ENCODE results near the gene LY6G5C. TPM values are rescaled to one million over a fixed set of nuclear protein-coding genes. Genes with fewer than 3 reads are reported as not detected.
A peak's percentile ranks its signal among the peaks of the same experiment; 100 is the strongest.

LY6G5C gene
- total RNA-seq, 1 experiment from 2014 or later: not detected

GRCh38 chr6:31639449-31639861 lies 41.4 kb downstream of the LY6G5C start:
- Histone ChIP-seq H3K9me3 (no peaks in the 10 kb centered on the region), H3K4me3 (no peak overlapping the region), H3K27me3 (no peaks in the 10 kb centered on the region), H3K36me3 (peaks cover 21% of the 10 kb centered on the region)
- peak; percentile 29 for DNase-seq

DNA sequence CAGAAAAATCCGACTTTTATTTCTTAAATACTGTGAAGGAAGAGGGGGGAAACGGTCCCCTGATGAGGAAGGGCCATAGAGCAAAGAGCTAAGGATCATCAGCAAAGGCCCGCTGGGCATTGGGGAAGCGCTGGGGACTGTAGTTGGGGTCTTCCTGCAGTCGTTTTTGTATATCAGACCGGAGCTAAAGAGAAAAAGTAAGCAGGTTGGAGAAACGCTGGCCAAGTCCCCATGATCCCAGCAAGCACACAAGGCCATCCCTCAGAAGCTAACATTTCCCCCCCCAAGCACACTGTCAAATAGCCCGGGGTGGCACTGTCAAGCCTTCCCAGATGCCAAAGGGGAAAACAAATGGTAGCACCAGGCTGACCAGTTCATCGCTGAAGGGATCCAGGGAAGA lies 41.8 kb downstream of the LY6G5C start:
- no peak for DNase-seq
- peaks cover 23% of the 10 kb centered on the region for H3K36me3 ChIP-seq
- no peaks in the 10 kb centered on the region for H3K27me3 ChIP-seq
- no peaks in the 10 kb centered on the region for H3K9me3 ChIP-seq
- H3K4me3 ChIP-seq: no peak overlapping the region

DNA sequence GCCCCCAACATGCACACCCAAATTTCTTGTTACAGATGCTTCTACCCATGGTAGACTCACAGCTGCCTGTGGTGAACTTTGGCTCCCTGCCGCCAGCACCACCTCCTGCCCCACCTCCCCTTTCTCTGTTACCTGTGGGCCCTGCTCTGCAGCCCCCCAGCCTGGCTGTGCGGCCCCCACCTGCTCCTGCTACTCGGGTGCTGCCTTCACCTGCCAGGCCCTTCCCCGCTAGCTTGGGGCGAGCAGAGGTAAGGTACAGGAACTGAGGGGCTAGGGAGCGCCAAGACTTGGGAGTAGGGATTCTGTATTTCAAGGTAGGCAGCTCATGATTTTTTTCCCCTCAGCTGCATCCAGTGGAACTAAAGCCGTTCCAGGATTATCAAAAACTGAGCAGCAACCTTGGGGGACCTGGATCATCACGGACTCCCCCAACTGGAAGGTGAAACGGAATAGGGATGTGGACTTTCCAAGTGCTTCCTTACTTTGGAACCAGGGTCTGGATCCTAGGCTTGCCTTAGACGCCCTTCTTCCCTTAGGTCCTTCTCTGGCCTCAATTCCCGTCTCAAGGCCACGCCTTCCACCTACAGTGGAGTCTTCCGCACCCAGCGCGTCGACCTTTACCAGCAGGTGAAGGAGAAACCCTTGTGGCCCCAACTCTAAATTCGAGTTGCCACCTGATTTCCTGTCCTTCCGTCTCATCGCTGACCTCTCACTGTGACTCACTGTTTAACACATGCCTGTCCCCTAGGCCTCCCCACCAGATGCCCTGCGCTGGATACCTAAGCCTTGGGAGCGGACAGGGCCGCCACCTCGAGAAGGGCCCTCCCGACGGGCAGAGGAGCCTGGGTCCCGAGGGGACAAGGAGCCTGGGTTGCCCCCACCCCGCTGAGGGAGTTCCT lies 43.9 kb downstream of the LY6G5C start:
- DNase-seq: no peak

GRCh38 chr6:31634969-31635575 lies 45.8 kb downstream of the LY6G5C start:
- DNase-seq: no peak
- Histone ChIP-seq H3K27me3 (no peaks in the 10 kb centered on the region), H3K36me3 (peaks cover 50% of the 10 kb centered on the region), H3K9me3 (no peaks in the 10 kb centered on the region), H3K4me3 (no peak overlapping the region)

More for the DNA sequence above, 43.9 kb downstream of the LY6G5C start:
- no peaks in the 10 kb centered on the region for H3K9me3 ChIP-seq
- no peak overlapping the region for H3K4me3 ChIP-seq
- no peaks in the 10 kb centered on the region for H3K27me3 ChIP-seq
- H3K36me3 ChIP-seq: peaks cover 39% of the 10 kb centered on the region

DNA sequence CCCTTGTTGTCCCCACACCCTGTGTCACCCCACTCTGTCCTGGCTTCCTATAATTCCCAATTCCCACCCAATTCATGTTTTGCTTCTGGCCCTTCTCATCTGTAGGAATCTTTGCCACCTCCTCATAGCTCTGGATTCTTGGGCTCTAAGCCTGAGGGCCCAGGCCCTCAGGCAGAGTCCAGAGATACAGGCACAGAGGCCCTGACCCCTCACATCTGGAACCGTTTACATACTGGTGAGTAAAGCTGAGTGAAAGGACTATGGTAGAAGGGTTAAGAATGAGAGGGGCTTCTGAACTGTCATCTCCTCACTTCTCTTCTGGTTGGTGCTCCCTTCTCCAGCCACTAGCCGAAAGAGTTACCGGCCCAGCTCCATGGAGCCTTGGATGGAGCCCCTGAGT lies 46.7 kb downstream of the LY6G5C start:
- H3K9me3 ChIP-seq: no peaks in the 10 kb centered on the region

DNA sequence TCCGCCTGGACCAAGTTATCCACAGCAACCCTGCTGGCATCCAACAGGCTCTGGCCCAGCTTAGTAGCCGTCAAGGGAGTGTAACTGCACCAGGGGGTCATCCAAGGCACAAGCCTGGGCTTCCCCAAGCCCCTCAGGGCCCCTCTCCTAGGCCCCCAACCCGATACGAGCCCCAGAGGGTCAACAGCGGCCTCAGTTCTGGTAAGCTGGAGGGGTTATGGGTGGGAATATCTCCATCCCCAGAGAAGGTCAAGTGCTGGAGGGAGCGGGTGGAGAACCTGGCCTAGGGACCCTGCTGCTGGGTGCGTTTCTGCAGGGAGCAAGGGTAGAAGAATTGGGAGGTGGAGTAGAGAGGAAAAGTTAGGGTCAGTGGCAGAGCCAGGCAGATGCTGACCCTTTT lies 47.4 kb downstream of the LY6G5C start:
- no peak overlapping the region for H3K4me3 ChIP-seq
- no peaks in the 10 kb centered on the region for H3K9me3 ChIP-seq
- no peak for DNase-seq
- peaks cover 61% of the 10 kb centered on the region for H3K36me3 ChIP-seq
- no peaks in the 10 kb centered on the region for H3K27me3 ChIP-seq

More for the DNA sequence above, 46.7 kb downstream of the LY6G5C start:
- Histone ChIP-seq H3K36me3 (peaks cover 54% of the 10 kb centered on the region), H3K4me3 (no peak overlapping the region), H3K27me3 (no peaks in the 10 kb centered on the region)
- no peak for DNase-seq

DNA sequence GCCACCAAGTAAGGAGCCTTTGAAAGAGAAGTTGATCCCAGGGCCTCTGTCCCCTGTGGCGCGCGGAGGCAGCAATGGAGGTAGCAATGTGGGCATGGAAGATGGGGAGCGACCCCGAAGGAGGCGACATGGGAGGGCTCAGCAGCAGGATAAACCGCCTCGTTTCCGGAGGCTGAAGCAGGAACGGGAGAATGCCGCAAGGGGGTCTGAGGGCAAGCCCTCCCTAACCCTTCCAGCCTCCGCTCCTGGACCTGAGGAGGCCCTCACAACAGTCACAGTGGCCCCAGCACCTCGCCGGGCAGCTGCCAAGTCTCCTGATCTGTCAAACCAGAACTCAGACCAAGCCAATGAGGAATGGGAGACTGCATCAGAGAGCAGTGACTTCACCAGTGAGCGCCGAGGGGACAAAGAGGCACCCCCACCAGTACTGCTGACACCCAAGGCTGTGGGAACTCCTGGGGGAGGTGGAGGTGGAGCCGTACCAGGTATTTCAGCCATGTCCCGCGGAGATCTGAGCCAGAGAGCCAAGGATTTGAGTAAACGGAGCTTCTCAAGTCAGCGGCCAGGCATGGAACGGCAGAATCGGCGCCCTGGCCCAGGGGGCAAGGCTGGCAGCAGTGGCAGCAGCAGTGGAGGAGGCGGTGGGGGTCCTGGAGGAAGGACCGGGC lies 48.5 kb downstream of the LY6G5C start:
- Histone ChIP-seq H3K4me3 (no peak overlapping the region), H3K36me3 (peaks cover 69% of the 10 kb centered on the region)
- DNase-seq: no peak

GRCh38 chr6:31631681-31632278 lies 49.1 kb downstream of the LY6G5C start:
- Histone ChIP-seq H3K4me3 (no peak overlapping the region), H3K27me3 (no peaks in the 10 kb centered on the region), H3K36me3 (peaks cover 72% of the 10 kb centered on the region), H3K9me3 (no peaks in the 10 kb centered on the region)
- DNase-seq: no peak

More for the DNA sequence above, 48.5 kb downstream of the LY6G5C start:
- Histone ChIP-seq H3K27me3 (no peaks in the 10 kb centered on the region), H3K9me3 (no peaks in the 10 kb centered on the region)

GRCh38 chr6:31631209-31631608 lies 49.7 kb downstream of the LY6G5C start:
- H3K4me3 ChIP-seq: no peak overlapping the region
- H3K27me3 ChIP-seq: no peaks in the 10 kb centered on the region
- no peak for DNase-seq
- no peaks in the 10 kb centered on the region for H3K9me3 ChIP-seq
- peaks cover 72% of the 10 kb centered on the region for H3K36me3 ChIP-seq

- peaks cover 75% of the 10 kb centered on the region for H3K36me3 ChIP-seq
These were observed 50.5 kb downstream of the LY6G5C start for GRCh38 chr6:31630177-31630934.

DNA sequence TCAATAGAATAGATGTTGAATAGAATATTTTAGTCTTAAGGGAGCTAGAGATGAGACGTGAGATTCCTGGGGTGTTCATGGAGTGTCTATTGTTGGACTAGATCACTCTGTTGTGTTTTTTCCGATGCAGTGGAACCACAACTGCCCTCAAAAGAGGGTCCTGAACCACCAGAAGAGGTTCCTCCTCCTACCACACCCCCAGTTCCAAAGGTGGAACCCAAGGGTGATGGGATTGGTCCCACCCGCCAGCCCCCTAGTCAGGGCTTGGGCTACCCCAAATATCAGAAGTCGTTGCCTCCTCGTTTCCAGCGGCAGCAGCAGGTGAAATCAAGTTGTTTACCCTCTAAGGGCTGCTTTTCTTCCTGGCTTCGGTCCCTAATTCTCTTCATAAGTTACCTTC lies 51.9 kb downstream of the LY6G5C start:
- DNase-seq: no peak
- peaks cover 79% of the 10 kb centered on the region for H3K36me3 ChIP-seq
- H3K4me3 ChIP-seq: no peak overlapping the region
- no peaks in the 10 kb centered on the region for H3K27me3 ChIP-seq
- no peaks in the 10 kb centered on the region for H3K9me3 ChIP-seq

More at GRCh38 chr6:31630177-31630934, 50.5 kb downstream of the LY6G5C start:
- DNase-seq: no peak
- Histone ChIP-seq H3K4me3 (no peak overlapping the region), H3K27me3 (no peaks in the 10 kb centered on the region), H3K9me3 (no peaks in the 10 kb centered on the region)

DNA sequence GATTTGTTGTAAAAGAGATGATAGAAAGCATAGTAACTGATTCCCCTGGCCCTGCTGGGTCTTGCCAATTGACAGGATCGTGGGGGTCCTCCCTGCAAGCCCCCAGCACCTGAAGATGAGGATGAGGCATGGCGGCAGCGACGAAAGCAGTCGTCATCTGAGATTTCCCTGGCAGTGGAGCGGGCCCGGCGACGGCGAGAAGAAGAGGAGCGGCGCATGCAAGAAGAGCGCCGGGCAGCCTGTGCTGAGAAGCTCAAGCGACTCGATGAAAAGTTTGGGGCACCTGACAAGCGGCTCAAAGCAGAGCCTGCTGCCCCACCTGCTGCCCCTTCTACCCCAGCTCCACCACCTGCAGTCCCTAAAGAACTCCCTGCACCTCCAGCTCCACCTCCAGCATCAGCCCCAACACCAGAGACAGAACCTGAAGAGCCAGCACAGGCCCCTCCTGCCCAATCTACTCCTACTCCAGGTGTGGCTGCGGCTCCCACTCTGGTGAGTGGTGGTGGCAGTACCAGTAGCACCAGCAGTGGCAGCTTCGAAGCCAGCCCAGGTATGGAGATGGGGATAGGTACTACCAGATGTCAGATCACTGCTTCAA lies 53.1 kb downstream of the LY6G5C start:
- no peaks in the 10 kb centered on the region for H3K9me3 ChIP-seq
- H3K27me3 ChIP-seq: no peaks in the 10 kb centered on the region
- no peak for DNase-seq
- no peak overlapping the region for H3K4me3 ChIP-seq
- H3K36me3 ChIP-seq: peaks cover 82% of the 10 kb centered on the region

GRCh38 chr6:31626952-31627351 lies 53.9 kb downstream of the LY6G5C start:
- no peaks in the 10 kb centered on the region for H3K27me3 ChIP-seq
- DNase-seq: no peak
- peaks cover 82% of the 10 kb centered on the region for H3K36me3 ChIP-seq

More at GRCh38 chr6:31626952-31627351, 53.9 kb downstream of the LY6G5C start:
- Histone ChIP-seq H3K4me3 (no peak overlapping the region), H3K9me3 (no peaks in the 10 kb centered on the region)
